ENCODE data around the gene CRACR2A. TPM values are rescaled to one million over a fixed set of nuclear protein-coding genes. Genes with fewer than 3 reads are reported as not detected.

The CRACR2A gene
- total RNA-seq, 2 experiments from 2014 or later = 28.2 to 31.1 TPM

DNA sequence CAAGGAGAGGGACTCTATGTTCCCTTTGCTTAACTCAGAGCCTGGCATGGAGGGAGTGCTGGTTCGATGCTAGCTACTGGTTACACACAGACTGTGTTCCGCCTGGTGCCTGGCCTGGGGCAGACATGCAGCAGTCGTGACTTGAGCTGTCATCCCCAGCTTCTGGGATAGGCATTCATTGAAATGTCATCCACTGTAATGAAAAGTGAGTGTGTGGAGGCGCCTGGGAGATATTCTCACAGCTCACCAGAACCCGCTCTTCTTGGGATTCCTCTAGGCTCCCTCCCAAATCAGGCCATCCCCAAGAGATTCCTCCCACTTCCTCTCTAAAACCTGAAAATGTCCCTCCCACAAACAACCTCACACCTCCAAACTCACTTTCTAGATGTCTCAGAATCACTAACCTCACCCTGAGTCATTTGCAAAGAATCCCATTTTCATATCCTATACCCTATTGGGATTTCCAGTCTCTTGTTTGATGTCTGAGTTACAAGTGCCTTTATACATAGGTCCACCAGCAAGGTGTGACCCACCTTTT lies 82.8 kb downstream of the CRACR2A start:
- Histone ChIP-seq H3K27ac (ENCODE audit: low read depth, low read length, poor library complexity, severe bottlenecking) (no peak overlapping the region), H3K4me2 (ENCODE audit: low read length) (no peak overlapping the region), H3K4me3 (ENCODE audit: low read depth, low read length, poor library complexity, severe bottlenecking) (no peak overlapping the region), H4K20me1 (ENCODE audit: insufficient read depth, low read length) (no peaks in the 10 kb centered on the region), H3K79me2 (ENCODE audit: insufficient read depth, low read depth, low read length) (no peaks in the 10 kb centered on the region), H3K4me1 (ENCODE audit: insufficient read depth, low read length, poor library complexity, severe bottlenecking) (no peaks in the 10 kb centered on the region), H3K9me3 (ENCODE audit: low read length) (no peaks in the 10 kb centered on the region), H2AFZ (ENCODE audit: low read length) (no peak overlapping the region), H3K36me3 (ENCODE audit: insufficient read depth, low read length) (peaks cover 82% of the 10 kb centered on the region), H3K9me2 (ENCODE audit: insufficient read depth, low read length) (no peaks in the 10 kb centered on the region)
- POLR2A ChIA-PET = no interaction called here
- TF ChIP-seq, protein P1, sequence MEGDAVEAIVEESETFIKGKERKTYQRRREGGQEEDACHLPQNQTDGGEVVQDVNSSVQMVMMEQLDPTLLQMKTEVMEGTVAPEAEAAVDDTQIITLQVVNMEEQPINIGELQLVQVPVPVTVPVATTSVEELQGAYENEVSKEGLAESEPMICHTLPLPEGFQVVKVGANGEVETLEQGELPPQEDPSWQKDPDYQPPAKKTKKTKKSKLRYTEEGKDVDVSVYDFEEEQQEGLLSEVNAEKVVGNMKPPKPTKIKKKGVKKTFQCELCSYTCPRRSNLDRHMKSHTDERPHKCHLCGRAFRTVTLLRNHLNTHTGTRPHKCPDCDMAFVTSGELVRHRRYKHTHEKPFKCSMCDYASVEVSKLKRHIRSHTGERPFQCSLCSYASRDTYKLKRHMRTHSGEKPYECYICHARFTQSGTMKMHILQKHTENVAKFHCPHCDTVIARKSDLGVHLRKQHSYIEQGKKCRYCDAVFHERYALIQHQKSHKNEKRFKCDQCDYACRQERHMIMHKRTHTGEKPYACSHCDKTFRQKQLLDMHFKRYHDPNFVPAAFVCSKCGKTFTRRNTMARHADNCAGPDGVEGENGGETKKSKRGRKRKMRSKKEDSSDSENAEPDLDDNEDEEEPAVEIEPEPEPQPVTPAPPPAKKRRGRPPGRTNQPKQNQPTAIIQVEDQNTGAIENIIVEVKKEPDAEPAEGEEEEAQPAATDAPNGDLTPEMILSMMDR (conservative IDR thresholded peaks at IDR 0.05; ENCODE audit: low read length) = no peak
- TF ChIP-seq EZH2phosphoT487 (IDR thresholded peaks at IDR 0.05; ENCODE audit: borderline replicate concordance, low read depth, low read length) = no peak
- DNase-seq (ENCODE audit: low spot score) = no peak
- intact Hi-C loops (cut with micrococcal nuclease; ENCODE audit: unreplicated experiment) = no loop called here
- CTCF ChIA-PET (ENCODE audit: unreplicated experiment) = interaction anchor here (0.6 kb wide), 1 partner anchor 589 kb away, joined by 4 read pairs; no protein-coding TSS in a partner anchor
- BruUV-seq (replicated peaks) = no TSS peak

DNA sequence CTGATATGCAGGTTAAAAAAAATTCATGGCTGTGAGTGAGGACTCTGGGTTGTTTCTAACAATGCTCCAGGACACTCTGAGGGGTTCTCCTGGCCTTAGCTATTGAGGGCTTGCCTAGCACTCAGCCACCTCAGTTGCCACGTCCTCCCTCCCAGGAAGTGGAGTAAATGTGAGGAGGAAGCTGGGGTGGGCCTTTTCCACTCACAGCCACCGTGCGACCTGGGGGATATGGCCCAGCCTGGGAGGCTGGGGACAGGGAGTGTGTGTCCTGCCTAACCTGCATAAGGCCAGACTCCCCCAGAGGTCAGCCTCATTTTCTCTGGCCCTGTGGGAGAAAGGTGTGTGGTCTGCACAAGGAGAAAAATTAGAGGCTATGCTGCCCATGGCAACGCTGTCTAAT lies 83.3 kb downstream of the CRACR2A start:
- intact Hi-C loops (cut with micrococcal nuclease; ENCODE audit: unreplicated experiment) = no loop called here
- Histone ChIP-seq H3K27ac (ENCODE audit: low read depth, low read length, poor library complexity, severe bottlenecking) (no peak overlapping the region), H3K9me2 (ENCODE audit: insufficient read depth, low read length) (no peaks in the 10 kb centered on the region), H3K4me1 (ENCODE audit: insufficient read depth, low read length, poor library complexity, severe bottlenecking) (no peaks in the 10 kb centered on the region), H3K4me3 (ENCODE audit: low read depth, low read length, poor library complexity, severe bottlenecking) (no peak overlapping the region), H3K79me2 (ENCODE audit: insufficient read depth, low read depth, low read length) (no peaks in the 10 kb centered on the region), H3K4me2 (ENCODE audit: low read length) (no peak overlapping the region), H4K20me1 (ENCODE audit: insufficient read depth, low read length) (no peaks in the 10 kb centered on the region), H3K36me3 (ENCODE audit: insufficient read depth, low read length) (peaks cover 82% of the 10 kb centered on the region), H2AFZ (ENCODE audit: low read length) (no peak overlapping the region), H3K9me3 (ENCODE audit: low read length) (no peaks in the 10 kb centered on the region)
- DNase-seq (ENCODE audit: low spot score) = no peak
- POLR2A ChIA-PET = interaction anchor here (0.6 kb wide), 1 partner anchor 159 kb away, joined by 3 read pairs; no protein-coding TSS in a partner anchor
- TF ChIP-seq EZH2phosphoT487 (IDR thresholded peaks at IDR 0.05; ENCODE audit: borderline replicate concordance, low read depth, low read length) = no peak
- TF ChIP-seq, protein P1 (conservative IDR thresholded peaks at IDR 0.05; ENCODE audit: low read length) = no peak
- no TSS peak for BruUV-seq (replicated peaks)
- CTCF ChIA-PET (ENCODE audit: unreplicated experiment) = interaction anchor here (0.6 kb wide), 1 partner anchor 589 kb away, joined by 4 read pairs; no protein-coding TSS in a partner anchor

DNA sequence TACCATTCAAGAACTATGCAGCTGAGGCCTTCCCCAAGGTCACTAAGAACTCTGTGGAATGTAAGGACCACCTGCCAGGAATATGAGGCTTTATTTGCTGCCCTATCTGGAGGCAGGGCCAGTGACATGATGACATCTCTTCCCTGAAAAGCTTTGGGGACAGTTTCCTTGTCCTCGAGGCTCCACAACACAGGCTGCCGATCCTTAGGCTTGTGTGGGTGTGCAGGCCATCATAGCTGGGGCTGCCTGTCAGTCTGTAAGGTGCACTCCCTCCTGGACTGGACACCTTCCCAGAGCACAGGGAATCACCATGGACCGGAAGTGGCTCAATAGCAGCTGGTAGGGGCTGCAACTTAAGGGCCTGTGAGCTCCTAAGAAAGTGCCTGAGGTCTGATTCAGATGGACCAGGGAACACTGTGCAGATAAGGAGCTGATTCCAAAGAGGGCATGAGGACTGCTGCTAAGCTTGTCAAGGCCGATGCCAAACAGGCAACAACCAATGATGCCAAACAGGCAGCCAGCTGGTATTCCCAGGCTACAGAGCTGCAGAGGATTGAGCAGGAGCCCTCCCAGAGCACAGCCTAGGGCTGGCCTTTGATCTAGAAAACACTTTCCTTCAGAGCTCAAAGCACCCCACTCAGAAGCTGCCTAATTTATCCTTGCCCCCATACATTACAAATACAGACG lies 84.3 kb downstream of the CRACR2A start:
- Histone ChIP-seq H3K9me3 (ENCODE audit: low read length) (no peaks in the 10 kb centered on the region), H3K4me1 (ENCODE audit: insufficient read depth, low read length, poor library complexity, severe bottlenecking) (no peaks in the 10 kb centered on the region), H3K36me3 (ENCODE audit: insufficient read depth, low read length) (peaks cover 81% of the 10 kb centered on the region), H3K4me3 (ENCODE audit: low read depth, low read length, poor library complexity, severe bottlenecking) (no peak overlapping the region), H3K9me2 (ENCODE audit: insufficient read depth, low read length) (no peaks in the 10 kb centered on the region), H4K20me1 (ENCODE audit: insufficient read depth, low read length) (no peaks in the 10 kb centered on the region), H3K27ac (ENCODE audit: low read depth, low read length, poor library complexity, severe bottlenecking) (no peak overlapping the region), H2AFZ (ENCODE audit: low read length) (no peak overlapping the region), H3K4me2 (ENCODE audit: low read length) (no peak overlapping the region), H3K79me2 (ENCODE audit: insufficient read depth, low read depth, low read length) (no peaks in the 10 kb centered on the region)
- intact Hi-C loops (cut with micrococcal nuclease; ENCODE audit: unreplicated experiment) = no loop called here
- POLR2A ChIA-PET = no interaction called here
- CTCF ChIA-PET (ENCODE audit: unreplicated experiment) = interaction anchor here (1.1 kb wide), 1 partner anchor 368 kb away, joined by 4 read pairs; no protein-coding TSS in a partner anchor
- TF ChIP-seq, protein P1 (conservative IDR thresholded peaks at IDR 0.05; ENCODE audit: low read length) = no peak
- TF ChIP-seq EZH2phosphoT487 (IDR thresholded peaks at IDR 0.05; ENCODE audit: borderline replicate concordance, low read depth, low read length) = no peak
- BruUV-seq (replicated peaks) = no TSS peak
- DNase-seq (ENCODE audit: low spot score) = no peak
